AG09319 (cell line): Measurements from ENCODE around the gene AGAP1.

Source experiments
- DNase-seq: peaks from one replicate; pipeline ENCODE4 v3.0.0-alpha.2; 2010; ENCODE audit warnings: low read depth; ENCODE audit errors: extremely low read depth
- TF ChIP-seq, protein P1 (sequence below): IDR thresholded peaks from 2 replicates; pipeline ENCODE4 v1.5.1; 2011; ENCODE audit warnings: low read depth, mild to moderate bottlenecking, inconsistent platforms, low read length, moderate library complexity

Gene AGAP1

GRCh38 chr2:235569837-235570236, 76.0 kb downstream of the AGAP1 start:
- TF ChIP-seq, protein P1, sequence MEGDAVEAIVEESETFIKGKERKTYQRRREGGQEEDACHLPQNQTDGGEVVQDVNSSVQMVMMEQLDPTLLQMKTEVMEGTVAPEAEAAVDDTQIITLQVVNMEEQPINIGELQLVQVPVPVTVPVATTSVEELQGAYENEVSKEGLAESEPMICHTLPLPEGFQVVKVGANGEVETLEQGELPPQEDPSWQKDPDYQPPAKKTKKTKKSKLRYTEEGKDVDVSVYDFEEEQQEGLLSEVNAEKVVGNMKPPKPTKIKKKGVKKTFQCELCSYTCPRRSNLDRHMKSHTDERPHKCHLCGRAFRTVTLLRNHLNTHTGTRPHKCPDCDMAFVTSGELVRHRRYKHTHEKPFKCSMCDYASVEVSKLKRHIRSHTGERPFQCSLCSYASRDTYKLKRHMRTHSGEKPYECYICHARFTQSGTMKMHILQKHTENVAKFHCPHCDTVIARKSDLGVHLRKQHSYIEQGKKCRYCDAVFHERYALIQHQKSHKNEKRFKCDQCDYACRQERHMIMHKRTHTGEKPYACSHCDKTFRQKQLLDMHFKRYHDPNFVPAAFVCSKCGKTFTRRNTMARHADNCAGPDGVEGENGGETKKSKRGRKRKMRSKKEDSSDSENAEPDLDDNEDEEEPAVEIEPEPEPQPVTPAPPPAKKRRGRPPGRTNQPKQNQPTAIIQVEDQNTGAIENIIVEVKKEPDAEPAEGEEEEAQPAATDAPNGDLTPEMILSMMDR: no peak
- DNase-seq: no peak

- no peak for DNase-seq
- TF ChIP-seq, protein P1: no peak
Measured at GRCh38 chr2:235570256-235570655, 76.4 kb downstream of the AGAP1 start.

- DNase-seq: no peak
- TF ChIP-seq, protein P1: no peak
Measured at GRCh38 chr2:235570966-235571692, 77.3 kb downstream of the AGAP1 start.

DNA sequence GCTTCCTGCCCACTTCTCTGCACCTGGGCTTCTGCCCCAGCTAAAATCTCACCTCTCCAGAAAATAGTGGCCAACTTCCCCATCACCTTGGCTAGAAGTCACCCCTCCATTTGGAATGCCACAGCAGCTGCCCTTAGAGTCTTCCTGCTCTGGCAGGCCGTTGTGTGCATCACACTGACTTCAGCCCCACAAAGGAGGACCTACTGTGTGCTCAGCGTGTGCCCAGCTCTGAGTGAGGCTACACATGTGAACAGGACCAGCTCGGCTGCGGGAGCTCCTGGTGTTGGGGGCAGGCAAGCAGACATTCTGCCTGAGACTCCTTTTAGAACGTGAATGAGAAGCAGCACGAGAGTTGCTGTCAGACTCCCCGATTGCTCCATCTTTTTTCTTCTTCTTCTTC, 78.7 kb downstream of the AGAP1 start:
- TF ChIP-seq, protein P1: no peak
- no peak for DNase-seq

DNA sequence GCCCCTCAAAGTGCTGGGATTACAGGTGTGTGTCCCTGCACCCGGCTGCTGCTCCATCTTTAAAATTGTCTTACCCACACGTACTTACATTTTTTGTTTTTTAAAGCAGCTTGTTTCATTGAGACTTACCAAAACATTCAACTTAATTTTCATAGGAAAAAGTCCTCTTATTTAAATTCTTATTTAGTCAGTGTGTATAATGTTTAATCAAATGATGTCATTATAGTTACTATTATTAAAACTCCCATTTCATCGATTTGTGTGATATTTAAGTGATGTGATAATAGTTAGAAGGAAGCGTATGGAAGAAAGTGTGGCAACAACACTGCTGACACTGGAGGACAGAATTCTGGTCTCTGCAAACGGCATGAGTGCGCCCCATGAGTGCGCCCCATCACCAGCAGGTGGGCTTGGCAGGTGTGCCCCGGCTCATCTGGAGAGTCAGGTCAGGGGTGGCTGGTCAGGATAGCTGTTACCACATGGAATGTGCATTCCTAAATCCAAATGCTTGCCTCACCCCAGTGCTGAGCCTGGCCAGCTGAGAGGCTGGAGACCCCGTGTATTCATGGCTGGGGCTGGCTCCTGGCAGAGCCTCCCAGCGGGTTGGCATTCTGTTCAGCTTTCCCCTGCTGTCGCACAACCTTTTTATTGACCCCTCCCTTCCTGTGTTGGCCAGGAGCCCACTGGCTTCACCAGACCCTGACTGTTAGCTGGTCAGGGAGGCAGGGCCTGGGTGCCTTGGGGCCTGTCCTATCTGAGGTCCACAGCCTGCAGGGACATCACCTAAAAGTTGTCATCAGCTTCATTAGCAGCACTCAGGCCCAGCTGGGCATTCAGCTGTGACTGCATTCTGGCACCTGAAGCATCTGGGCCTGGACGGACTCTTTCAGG, 79.7 kb downstream of the AGAP1 start:
- TF ChIP-seq, protein P1: no peak
- DNase-seq: no peak

GRCh38 chr2:235575431-235575830, 81.6 kb downstream of the AGAP1 start:
- TF ChIP-seq, protein P1: no peak
- DNase-seq: no peak

DNA sequence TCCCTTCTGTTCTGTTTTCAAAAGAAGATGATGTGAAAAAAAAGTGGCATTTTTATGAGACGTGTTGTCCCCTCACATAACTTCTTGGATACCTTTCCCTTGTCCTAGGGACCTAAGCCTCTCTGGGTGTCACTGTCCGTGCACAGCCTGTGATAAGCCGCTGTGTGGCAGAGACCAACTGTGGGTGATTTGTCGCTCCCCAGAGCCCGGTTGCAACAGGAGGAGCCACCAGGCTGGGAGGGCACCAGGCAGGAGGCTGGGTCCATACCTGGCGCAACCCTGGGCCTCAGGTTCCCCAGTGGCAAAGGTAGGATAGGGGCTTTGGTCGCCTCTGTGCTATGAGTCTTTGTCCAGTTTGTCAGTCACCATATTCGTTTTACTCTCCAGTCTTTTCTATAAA, 82.1 kb downstream of the AGAP1 start:
- TF ChIP-seq, protein P1: no peak
- DNase-seq: no peak
